Activated CD4-positive, alpha-beta T cell treated with anti-CD3 and anti-CD28 coated beads, Interleukin-2, amount 10 ng/mL, durations not matched to agents 7 days and 5 days (primary cell): ENCODE results near the gene SIRT4. TPM values are rescaled to one million over a fixed set of nuclear protein-coding genes. Genes with fewer than 3 reads are reported as not detected.

Experiments
- CTCF ChIA-PET: fragments of 350-600 bp; sonication (Branson Sonifier 250); formaldehyde crosslinking; loops from one replicate; lab custom pipeline; 2021; ENCODE audit warnings: antibody characterized with exemption; lab: Charles Lee
- POLR2A ChIA-PET: fragments of 350-600 bp; sonication (Branson Sonifier 250); formaldehyde crosslinking; loops from one replicate; lab custom pipeline; 2021; ENCODE audit warnings: antibody characterized with exemption; lab: Charles Lee
- DNase-seq: peaks from one replicate; pipeline ENCODE4 v3.0.0-alpha.2; 2020
- H3K27ac Mint-ChIP-seq: one replicate; pipeline ENCODE4 v1.8.0; 2021; ENCODE audit warnings: mild to moderate bottlenecking, moderate library complexity, mixed read lengths
- H3K27me3 Mint-ChIP-seq: one replicate; pipeline ENCODE4 v1.8.0; 2021; ENCODE audit warnings: mixed read lengths
- H3K36me3 Mint-ChIP-seq: one replicate; pipeline ENCODE4 v1.8.0; 2021; ENCODE audit warnings: low read depth, mixed read lengths
- H3K4me1 Mint-ChIP-seq: one replicate; pipeline ENCODE4 v1.8.0; 2021; ENCODE audit warnings: mixed read lengths
- H3K4me3 Mint-ChIP-seq: one replicate; pipeline ENCODE4 v1.8.0; 2021; ENCODE audit warnings: mild to moderate bottlenecking, moderate library complexity, mixed read lengths
- H3K9me3 Mint-ChIP-seq: one replicate; pipeline ENCODE4 v1.8.0; 2021; ENCODE audit warnings: mixed read lengths
- total RNA-seq, 2 experiments: library from RNA; stranded (reverse); gene quantifications; one replicate each; pipeline ENCODE4 v1.2.3, GENCODE V29; 2021

Gene SIRT4
- total RNA-seq, 2 experiments from 2014 or later: 0.94 to 1.8 TPM

DNA sequence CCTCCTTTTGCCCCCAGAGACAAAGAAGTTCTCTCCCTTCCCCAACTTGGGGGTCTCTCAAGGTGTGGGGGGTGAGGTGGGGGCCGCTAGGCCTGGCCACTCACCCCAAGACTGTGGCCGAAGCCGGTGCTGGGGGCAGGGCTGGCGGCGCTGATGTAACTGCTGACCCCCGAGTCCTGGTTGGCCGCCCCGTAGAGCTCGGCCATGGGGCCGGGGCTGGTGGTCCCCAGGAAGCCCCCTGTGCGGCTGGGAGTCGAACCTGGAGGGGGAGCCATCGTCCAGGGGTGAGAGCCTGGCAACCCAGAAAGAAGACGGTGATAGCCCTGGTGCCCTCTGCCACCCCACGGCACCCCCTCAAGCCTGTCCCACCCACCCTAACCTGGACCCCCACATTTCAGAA lies 43.9 kb downstream of the SIRT4 start:
- Mint-ChIP-seq H3K4me3 (no peak overlapping the region), H3K36me3 (no peaks in the 10 kb centered on the region), H3K4me1 (no peaks in the 10 kb centered on the region), H3K9me3 (no peaks in the 10 kb centered on the region), H3K27ac (no peak overlapping the region), H3K27me3 (no peaks in the 10 kb centered on the region)
- CTCF ChIA-PET: no interaction called here
- POLR2A ChIA-PET: no interaction called here
- DNase-seq: no peak

DNA sequence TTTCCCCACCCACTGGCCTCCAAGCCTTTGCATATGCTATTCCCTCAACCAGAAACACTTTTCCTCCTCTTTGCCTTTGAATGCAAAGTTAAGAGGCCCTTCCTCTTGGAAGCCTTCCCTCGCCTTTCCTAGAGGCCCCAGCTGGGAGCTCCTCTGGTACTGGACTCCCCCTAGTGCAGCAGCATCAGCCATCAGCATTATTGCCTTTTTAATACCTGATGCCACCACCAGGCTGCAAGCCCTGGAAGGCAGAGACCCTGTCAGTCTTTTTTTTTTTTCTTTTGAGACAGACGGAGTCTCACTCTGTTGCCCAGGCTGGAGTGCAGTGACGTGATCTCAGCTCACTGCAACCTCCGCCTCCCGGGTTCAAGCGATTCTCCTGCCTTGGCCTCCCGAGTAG lies 44.6 kb downstream of the SIRT4 start:
- DNase-seq: no peak
- Mint-ChIP-seq H3K9me3 (no peaks in the 10 kb centered on the region), H3K36me3 (no peaks in the 10 kb centered on the region), H3K27me3 (no peaks in the 10 kb centered on the region), H3K27ac (no peak overlapping the region), H3K4me3 (no peak overlapping the region), H3K4me1 (no peaks in the 10 kb centered on the region)
- CTCF ChIA-PET: no interaction called here
- POLR2A ChIA-PET: no interaction called here

DNA sequence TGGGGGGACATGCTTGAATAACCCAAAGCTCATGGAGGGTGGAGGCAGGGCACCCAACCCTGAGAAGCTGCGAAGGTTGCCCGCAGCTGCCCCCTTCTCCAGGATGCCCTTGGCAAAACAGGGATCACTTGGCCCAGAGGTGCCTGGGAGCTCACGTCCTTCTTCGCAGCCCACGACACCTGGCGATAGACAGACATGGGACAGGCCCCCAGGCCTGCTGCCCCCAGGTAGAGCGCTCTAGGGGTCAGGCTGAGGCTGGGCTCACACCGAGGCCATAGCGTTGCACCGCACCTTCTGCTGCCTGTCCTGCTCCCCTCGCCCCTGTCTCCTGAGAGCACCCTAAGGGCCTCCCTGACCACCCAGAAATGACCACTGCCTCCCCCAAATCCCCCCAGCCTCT lies 45.6 kb downstream of the SIRT4 start:
- CTCF ChIA-PET: interaction anchor here (0.5 to 1.7 kb wide), 3 partner anchors 19 to 210 kb away, joined by 3 to 5 read pairs (median 4); no protein-coding TSS in a partner anchor
- POLR2A ChIA-PET: no interaction called here
- no peak for DNase-seq
- H3K36me3 Mint-ChIP-seq: no peaks in the 10 kb centered on the region
- no peaks in the 10 kb centered on the region for H3K27me3 Mint-ChIP-seq
- no peak overlapping the region for H3K4me3 Mint-ChIP-seq
- no peak overlapping the region for H3K27ac Mint-ChIP-seq
- H3K9me3 Mint-ChIP-seq: no peaks in the 10 kb centered on the region
- H3K4me1 Mint-ChIP-seq: no peaks in the 10 kb centered on the region

DNA sequence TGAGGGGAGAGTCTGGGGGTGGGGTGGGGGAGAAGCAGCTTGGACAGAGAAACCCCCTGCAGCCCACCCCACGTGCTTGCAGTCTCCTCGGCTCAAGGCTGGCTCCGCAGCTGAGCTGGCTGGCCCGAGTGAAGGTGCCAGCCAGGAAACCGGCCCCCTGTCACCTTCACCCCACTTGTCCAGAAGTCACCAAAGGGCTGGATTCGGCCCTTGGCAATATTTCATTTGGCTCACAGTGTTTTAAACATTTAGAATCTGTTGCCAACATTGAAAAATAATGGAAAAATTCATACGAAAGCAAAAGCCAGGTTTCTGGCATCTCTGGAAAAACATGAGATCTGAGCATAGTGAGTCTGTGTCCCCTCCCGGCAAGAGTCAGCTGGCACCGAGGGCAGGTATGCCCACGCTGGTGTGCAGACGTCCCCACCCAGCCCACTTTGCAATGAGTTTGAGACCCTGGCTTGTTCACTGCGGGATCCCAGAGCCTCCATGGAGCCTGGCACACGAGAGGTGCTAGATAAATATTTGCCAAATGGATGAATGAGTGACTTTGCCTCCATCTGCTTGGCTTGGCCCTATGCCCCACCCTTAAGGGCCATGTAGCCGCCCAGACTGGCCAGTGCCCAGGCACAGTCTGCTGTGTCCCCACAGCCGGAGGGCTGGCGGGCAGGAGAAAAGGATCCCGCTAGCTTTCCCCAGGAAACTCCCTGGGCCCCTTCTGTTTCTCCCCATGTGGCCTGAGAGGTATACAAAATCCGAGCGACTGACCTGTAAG lies 48.6 kb downstream of the SIRT4 start:
- ChIA-PET CTCF (interaction anchor here (0.6 kb wide), 1 partner anchor 168 kb away, joined by 3 read pairs; no protein-coding TSS in a partner anchor), POLR2A (no interaction called here)
- Mint-ChIP-seq H3K4me1 (no peaks in the 10 kb centered on the region), H3K36me3 (no peaks in the 10 kb centered on the region), H3K9me3 (no peaks in the 10 kb centered on the region), H3K27ac (no peak overlapping the region), H3K27me3 (no peaks in the 10 kb centered on the region), H3K4me3 (no peak overlapping the region)
- no peak for DNase-seq

DNA sequence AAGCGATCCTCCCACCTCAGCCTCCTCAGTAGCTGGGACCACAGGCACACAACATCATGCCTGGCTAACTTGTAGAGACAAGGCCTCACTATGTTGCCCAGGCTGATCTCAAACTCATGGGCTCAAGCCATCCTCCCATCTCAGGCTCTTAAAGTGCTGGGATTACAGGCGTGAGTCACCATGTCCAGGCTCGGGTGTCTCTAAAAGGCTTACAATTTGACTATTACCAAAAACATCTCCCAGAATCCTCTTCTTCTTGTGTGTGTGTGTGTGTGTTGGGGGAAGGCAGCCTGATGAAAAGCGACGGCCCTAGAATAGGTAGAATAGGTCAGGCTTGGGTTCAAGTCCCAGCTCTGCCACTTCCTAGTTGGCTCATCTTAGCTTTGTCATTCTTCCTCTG lies 50.0 kb downstream of the SIRT4 start:
- DNase-seq: no peak
- ChIA-PET CTCF (interaction anchor here (1.0 to 1.6 kb wide), 2 partner anchors 26 to 77 kb away, joined by 3 read pairs; no protein-coding TSS in a partner anchor), POLR2A (no interaction called here)
- no peaks in the 10 kb centered on the region for H3K4me1 Mint-ChIP-seq
- no peaks in the 10 kb centered on the region for H3K36me3 Mint-ChIP-seq
- H3K27ac Mint-ChIP-seq: no peak overlapping the region
- no peak overlapping the region for H3K4me3 Mint-ChIP-seq
- H3K9me3 Mint-ChIP-seq: no peaks in the 10 kb centered on the region
- no peaks in the 10 kb centered on the region for H3K27me3 Mint-ChIP-seq

DNA sequence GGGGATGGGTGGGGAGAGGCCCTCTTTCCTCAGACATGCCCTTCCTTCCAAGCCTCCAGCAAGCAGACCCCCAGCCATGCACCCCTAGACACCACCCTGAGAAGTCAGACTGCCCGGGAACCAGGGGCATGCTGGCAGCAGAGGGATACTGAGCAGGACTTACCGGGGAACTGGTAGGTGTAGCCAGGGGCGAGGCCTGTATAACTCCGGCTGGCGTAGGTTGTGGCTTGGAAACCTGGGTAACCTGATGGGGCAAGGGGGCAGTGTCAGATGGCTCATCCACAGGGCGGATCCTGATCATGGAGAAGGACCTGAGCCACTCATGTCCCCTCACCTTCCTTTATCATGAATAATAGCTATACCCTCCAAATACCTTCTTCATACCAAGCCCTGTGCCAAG lies 51.0 kb downstream of the SIRT4 start:
- no peaks in the 10 kb centered on the region for H3K4me1 Mint-ChIP-seq
- H3K27ac Mint-ChIP-seq: no peak overlapping the region
- CTCF ChIA-PET: interaction anchor here (1.6 kb wide), 1 partner anchor 27 kb away, joined by 3 read pairs; no protein-coding TSS in a partner anchor
- POLR2A ChIA-PET: no interaction called here
- no peaks in the 10 kb centered on the region for H3K9me3 Mint-ChIP-seq
- no peak overlapping the region for H3K4me3 Mint-ChIP-seq
- no peak for DNase-seq
- H3K36me3 Mint-ChIP-seq: no peaks in the 10 kb centered on the region
- peaks cover 1% of the 10 kb centered on the region for H3K27me3 Mint-ChIP-seq

DNA sequence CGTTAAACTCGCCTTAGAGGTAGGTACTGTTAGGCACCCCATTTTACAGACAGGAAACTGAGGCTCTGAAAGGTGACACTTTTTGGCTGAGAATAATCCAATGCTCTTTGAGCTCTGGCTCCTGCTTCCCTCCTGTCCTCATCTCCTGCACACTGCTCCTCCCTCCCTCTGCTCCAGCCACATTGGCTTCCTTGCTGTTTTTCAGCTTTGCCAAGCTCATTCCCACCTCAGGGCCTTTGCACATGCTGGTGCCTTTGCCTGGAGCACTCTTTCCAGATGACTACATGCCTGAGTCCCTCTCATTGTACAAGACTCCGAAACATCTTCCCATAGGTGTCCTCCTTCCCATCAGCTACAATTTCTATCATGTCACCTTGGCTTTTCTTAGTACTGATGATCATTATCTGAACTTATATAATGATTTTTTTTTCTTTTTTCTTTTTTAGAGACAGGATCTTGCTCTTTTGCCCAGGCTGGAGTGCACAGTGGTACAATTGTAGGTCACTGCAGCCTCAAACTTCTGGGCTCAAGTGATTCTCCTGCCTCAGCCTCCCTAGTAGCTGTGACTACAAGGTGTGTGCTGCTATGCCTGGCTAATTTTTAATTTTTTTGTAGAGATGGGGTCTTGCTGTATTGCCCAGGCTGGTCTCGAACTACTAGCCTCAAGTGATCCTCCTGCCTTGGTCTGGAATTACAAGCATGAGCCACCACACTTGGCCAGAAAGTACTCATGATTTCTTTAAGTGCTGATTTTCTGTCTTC lies 51.6 kb downstream of the SIRT4 start:
- Mint-ChIP-seq H3K36me3 (no peaks in the 10 kb centered on the region), H3K27ac (no peak overlapping the region), H3K4me1 (no peaks in the 10 kb centered on the region), H3K27me3 (peaks cover 3% of the 10 kb centered on the region), H3K9me3 (no peaks in the 10 kb centered on the region), H3K4me3 (no peak overlapping the region)
- CTCF ChIA-PET: interaction anchor here (1.2 to 1.6 kb wide), 2 partner anchors 13 to 28 kb away, joined by 3 to 4 read pairs; no protein-coding TSS in a partner anchor
- POLR2A ChIA-PET: no interaction called here
- no peak for DNase-seq

DNA sequence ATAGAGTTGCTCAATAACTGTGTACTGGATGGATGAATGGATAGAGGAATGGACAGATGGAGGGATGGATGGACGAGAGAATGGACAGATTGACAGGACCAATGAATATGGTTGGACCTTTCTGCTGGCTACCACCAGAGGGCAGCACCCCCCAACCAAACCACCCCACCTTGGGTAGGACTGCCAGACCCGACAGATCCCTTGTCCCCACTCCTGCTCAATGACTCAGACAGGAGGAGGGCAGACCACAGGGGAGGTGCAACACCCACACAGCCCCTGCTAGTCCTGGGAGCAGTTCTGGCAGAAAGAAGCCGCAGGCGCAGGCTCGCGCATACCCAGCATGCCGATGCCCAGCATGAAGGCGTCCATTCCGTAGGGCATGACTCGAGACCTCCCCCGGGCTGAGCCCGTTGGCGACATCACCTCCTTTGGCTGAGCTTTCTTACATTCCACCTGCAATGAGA lies 54.5 kb downstream of the SIRT4 start:
- Mint-ChIP-seq H3K27ac (no peak overlapping the region), H3K9me3 (no peaks in the 10 kb centered on the region), H3K27me3 (peaks cover 17% of the 10 kb centered on the region), H3K4me1 (no peaks in the 10 kb centered on the region), H3K36me3 (no peaks in the 10 kb centered on the region), H3K4me3 (no peak overlapping the region)
- ChIA-PET POLR2A (no interaction called here), CTCF (interaction anchor here (0.5 to 1.0 kb wide), 4 partner anchors 8 to 562 kb away, joined by 4 to 8 read pairs (median 4); no protein-coding TSS in a partner anchor)
- DNase-seq: peak; percentile 75

DNA sequence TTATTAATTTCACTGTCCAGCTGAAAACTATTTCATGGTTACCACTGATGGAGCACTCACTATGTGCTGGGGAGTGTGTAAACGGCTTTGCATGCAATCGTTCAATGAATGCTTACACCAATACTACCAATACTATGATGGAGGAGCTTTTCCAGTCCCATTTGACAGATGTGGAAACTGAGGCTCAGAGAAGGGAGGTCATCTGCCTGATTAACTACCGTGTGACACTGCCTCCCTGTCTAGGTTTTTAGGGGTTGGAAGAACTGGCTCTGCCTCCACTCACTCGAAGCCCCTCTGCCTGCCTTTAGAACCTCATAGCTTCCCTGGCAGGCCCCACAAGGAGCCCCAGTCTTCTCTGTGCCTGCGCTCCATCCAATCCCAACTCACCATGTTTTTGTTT lies 55.0 kb downstream of the SIRT4 start:
- H3K27ac Mint-ChIP-seq: no peak overlapping the region
- no peak for DNase-seq
- H3K4me3 Mint-ChIP-seq: no peak overlapping the region
- POLR2A ChIA-PET: no interaction called here
- H3K27me3 Mint-ChIP-seq: peaks cover 22% of the 10 kb centered on the region
- H3K36me3 Mint-ChIP-seq: no peaks in the 10 kb centered on the region
- H3K9me3 Mint-ChIP-seq: no peaks in the 10 kb centered on the region
- CTCF ChIA-PET: interaction anchor here (0.5 to 1.0 kb wide), 5 partner anchors 8 to 562 kb away, joined by 4 to 8 read pairs (median 4); no protein-coding TSS in a partner anchor
- peaks cover 1% of the 10 kb centered on the region for H3K4me1 Mint-ChIP-seq

DNA sequence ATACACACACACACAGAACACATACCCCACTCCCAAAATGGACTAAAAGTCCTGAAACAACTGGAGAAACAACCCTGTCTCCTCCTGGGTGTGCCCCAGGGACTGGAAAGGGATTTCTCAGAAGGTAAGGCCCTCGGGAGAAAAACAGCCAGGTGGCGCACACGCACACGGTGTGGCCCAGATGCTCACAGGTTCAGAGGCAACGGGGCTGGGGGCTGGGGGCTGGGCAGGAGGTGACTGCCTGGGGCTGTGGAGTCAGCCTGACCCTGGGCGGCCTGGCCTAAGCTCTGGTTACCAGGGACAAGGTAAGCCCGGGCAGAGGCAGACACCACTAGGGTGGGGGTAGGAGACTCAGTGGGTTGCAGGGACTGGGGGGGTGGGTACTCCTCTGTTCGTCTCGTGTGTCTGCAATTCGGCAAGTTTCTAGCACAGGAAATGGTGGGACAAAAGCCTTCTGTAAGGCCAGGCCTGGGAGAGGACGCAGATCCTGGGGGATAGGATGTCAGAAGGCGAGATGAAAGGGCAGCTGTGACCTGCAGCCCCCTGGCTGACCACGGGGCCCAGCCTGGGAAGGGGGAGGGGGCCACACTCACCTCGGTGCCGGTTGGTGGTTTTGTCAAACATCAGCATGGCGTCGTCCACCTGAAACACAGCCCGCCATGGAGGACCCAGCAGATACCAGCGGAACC lies 56.4 kb downstream of the SIRT4 start:
- Mint-ChIP-seq H3K36me3 (no peaks in the 10 kb centered on the region), H3K4me3 (no peak overlapping the region), H3K27ac (no peak overlapping the region), H3K9me3 (no peaks in the 10 kb centered on the region), H3K4me1 (peaks cover 3% of the 10 kb centered on the region), H3K27me3 (peaks cover 37% of the 10 kb centered on the region)
- ChIA-PET POLR2A (no interaction called here), CTCF (no interaction called here)
- DNase-seq: no peak

DNA sequence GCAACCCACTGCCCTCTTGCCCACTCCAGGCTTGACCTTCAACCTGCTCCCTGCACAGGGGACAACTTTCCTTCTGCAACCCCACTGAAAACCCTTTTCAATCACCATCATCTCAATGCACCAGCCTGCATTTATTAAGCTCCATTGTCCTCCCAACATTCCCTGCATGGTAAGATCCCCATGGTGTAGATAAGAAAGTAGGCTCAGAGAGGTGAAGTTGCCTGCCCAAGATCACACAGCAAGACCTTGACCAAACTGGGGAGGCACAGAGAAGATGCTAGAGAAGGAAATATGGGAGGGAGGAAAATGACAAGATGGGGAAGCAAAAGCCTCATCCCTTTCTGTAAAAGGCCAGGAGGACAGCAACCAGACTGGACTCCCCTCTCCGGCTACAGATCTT lies 57.0 kb downstream of the SIRT4 start:
- DNase-seq: no peak
- no peak overlapping the region for H3K4me3 Mint-ChIP-seq
- H3K36me3 Mint-ChIP-seq: no peaks in the 10 kb centered on the region
- H3K27me3 Mint-ChIP-seq: peaks cover 42% of the 10 kb centered on the region
- ChIA-PET POLR2A (no interaction called here), CTCF (no interaction called here)
- H3K4me1 Mint-ChIP-seq: peaks cover 3% of the 10 kb centered on the region
- no peak overlapping the region for H3K27ac Mint-ChIP-seq
- no peaks in the 10 kb centered on the region for H3K9me3 Mint-ChIP-seq

DNA sequence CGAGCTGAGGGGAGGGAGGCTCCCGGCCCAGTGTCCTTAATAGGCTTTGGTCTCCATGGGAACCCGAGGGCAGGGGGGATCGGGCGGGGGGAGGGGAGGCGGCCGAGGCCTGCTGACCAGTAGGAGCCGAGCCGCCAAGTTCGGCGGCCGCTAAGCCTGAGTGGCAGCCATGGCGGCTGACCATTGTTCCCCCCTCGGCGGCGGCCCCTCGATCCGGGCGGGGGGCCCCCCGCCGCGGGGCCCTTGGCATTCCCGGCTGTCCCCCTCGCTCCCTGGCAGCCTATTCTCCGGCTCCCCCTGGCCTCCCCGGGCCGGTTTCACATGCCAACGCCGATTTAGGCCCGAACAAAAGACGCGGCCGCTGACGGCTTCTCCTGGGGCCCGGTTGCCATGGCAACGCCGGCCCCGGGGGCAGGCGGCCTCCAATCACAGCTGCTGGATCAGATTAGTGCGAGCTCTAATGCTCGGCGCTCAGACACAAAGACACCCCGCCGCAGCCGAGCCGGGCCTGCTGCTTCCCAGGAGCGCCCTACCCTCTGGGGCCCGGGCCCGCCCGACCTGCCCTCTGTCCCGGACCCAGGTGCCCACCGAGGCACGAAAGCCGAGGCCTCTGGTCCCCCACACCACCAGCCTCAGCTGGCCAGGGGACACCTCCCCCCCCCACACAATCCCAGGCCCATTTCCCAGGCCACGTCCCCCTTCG lies 59.5 kb downstream of the SIRT4 start:
- POLR2A ChIA-PET: no interaction called here
- no peak overlapping the region for H3K4me3 Mint-ChIP-seq

More for the DNA sequence above, 59.5 kb downstream of the SIRT4 start:
- Mint-ChIP-seq H3K27ac (no peak overlapping the region), H3K36me3 (no peaks in the 10 kb centered on the region), H3K4me1 (peaks cover 3% of the 10 kb centered on the region), H3K27me3 (peaks cover 65% of the 10 kb centered on the region), H3K9me3 (no peaks in the 10 kb centered on the region)
- DNase-seq: no peak
- CTCF ChIA-PET: interaction anchor here (0.6 kb wide), 1 partner anchor 40 kb away, joined by 7 read pairs; no protein-coding TSS in a partner anchor
